K562 (cell line): ENCODE measurements around the gene SLC35E1. TPM values are rescaled to one million over a fixed set of nuclear protein-coding genes. Genes with fewer than 3 reads are reported as not detected.
A peak's percentile ranks its signal among the peaks of the same experiment; 100 is the strongest.

Experiments used
- ATAC-seq: fragments of 200-7000 bp; cut with Tn5 transposase; 3 replicates; pipeline ENCODE4 v1.9.1; 2020; ENCODE audit warnings: moderate library complexity
- BruUV-seq: library from RNA; stranded (reverse); fragments of 400-500 nt; replicated peaks from 2 replicates; lab custom pipeline; 2021; lab: Mats Ljungman, UMichigan
- CTCF ChIA-PET: fragments of 300-600 bp; formaldehyde crosslinking; extraction: SDS; loops from one replicate; lab custom pipeline; 2021; ENCODE audit warnings: low intra/inter-chr PET ratio; lab: Yijun Ruan, JAX
- POLR2A ChIA-PET: fragments of 300-600, 350-650 bp; sonication (Branson Sonifier 250); formaldehyde crosslinking; extraction: SDS; loops from one replicate; lab custom pipeline; 2021; ENCODE audit warnings: antibody characterized with exemption, inconsistent platforms; lab: Yijun Ruan, JAX
- DNase-seq, 4 experiments: peaks; one replicate each; pipeline versions ENCODE4 v3.0.0 to v3.0.0-alpha.2; 2011 to 2018; ENCODE audit warnings: low spot score in 3 of 4, mixed read lengths in 3 of 4; ENCODE audit errors: extremely low read depth in 1 of 4
- FAIRE-seq: peaks from 2 replicates; lab custom pipeline; 2011; peaks lifted over from hg19 to GRCh38; lab: Jason Lieb, UNC
- H2AFZ ChIP-seq: 2 replicates; pipeline ENCODE4 v1.6.0; 2011; ENCODE audit warnings: low read depth, low read length, control low read depth, inconsistent platforms
- H3K27ac ChIP-seq: fragments of 200-600 bp; 3 replicates; pipeline ENCODE4 v1.8.0; 2011; ENCODE audit warnings: low read depth, mild to moderate bottlenecking, control low read depth, inconsistent platforms, low read length, moderate library complexity, mixed read lengths; ENCODE audit errors: extremely low read depth
- H3K27me3 ChIP-seq, 2 experiments: fragments of 300-600 bp in 1 of 2; 2 replicates in 1 of 2; 3 replicates in 1 of 2; pipeline versions ENCODE4 v1.6.0 to v1.8.0; 2011; ENCODE audit warnings: inconsistent platforms in 2 of 2, low read length in 2 of 2, mild to moderate bottlenecking in 1 of 2, mixed read lengths in 1 of 2, moderate library complexity in 1 of 2; ENCODE audit not compliant: control insufficient read depth in 2 of 2, insufficient read depth in 2 of 2
- H3K36me3 ChIP-seq: fragments of 300-600 bp; 3 replicates; pipeline ENCODE4 v1.8.0; 2011; ENCODE audit warnings: mild to moderate bottlenecking, low read length, inconsistent platforms; ENCODE audit not compliant: control insufficient read depth, insufficient read depth
- H3K4me1 ChIP-seq, 2 experiments: fragments of 200-600 bp in 1 of 2; replicated peaks in 1 of 2; 2 replicates in 1 of 2; 3 replicates in 1 of 2; pipeline versions ENCODE4 v1.5.1 to v1.8.0; 2011; ENCODE audit warnings: inconsistent platforms in 2 of 2, low read length in 2 of 2, mild to moderate bottlenecking in 1 of 2, mixed read lengths in 1 of 2, moderate library complexity in 1 of 2; ENCODE audit not compliant: control insufficient read depth in 2 of 2, insufficient read depth in 2 of 2
- H3K4me2 ChIP-seq: 2 replicates; pipeline ENCODE4 v1.6.1; 2011; ENCODE audit warnings: low read length, control low read depth, inconsistent platforms, mixed read lengths; ENCODE audit not compliant: insufficient read depth
- H3K4me3 ChIP-seq: fragments of 200-600 bp; sonication (generic), shearing (Covaris generic); 2 replicates; pipeline ENCODE4 v1.5.1; 2016; ENCODE audit warnings: control low read depth, inconsistent platforms
- H3K79me2 ChIP-seq: fragments of 200-600 bp; 3 replicates; pipeline ENCODE4 v1.8.0; 2011; ENCODE audit warnings: low read length, inconsistent platforms; ENCODE audit not compliant: control insufficient read depth, insufficient read depth
- H3K9ac ChIP-seq, 2 experiments: 2 replicates each; pipeline versions ENCODE4 v1.6.0 to v1.6.1; 2011; ENCODE audit warnings: low read depth in 2 of 2, low read length in 2 of 2, control low read depth in 1 of 2, inconsistent platforms in 1 of 2, mild to moderate bottlenecking in 1 of 2, mixed read lengths in 1 of 2; ENCODE audit not compliant: insufficient read depth in 1 of 2
- H3K9me1 ChIP-seq: one replicate; pipeline ENCODE4 v1.6.0; 2011; ENCODE audit warnings: inconsistent platforms, mild to moderate bottlenecking, low read length, moderate library complexity; ENCODE audit not compliant: control insufficient read depth, insufficient read depth
- H3K9me3 ChIP-seq: replicated peaks from 2 replicates; pipeline ENCODE4 v1.5.1; 2011; ENCODE audit warnings: low read depth, low read length, inconsistent platforms; ENCODE audit not compliant: control insufficient read depth, insufficient read depth
- H4K20me1 ChIP-seq: replicated peaks from 2 replicates; pipeline ENCODE4 v1.6.1; 2011; ENCODE audit warnings: low read length, inconsistent platforms, mixed read lengths; ENCODE audit not compliant: control insufficient read depth, insufficient read depth
- CBX1 ChIP-seq: sonication (generic); IDR thresholded peaks from 2 replicates; pipeline ENCODE4 v1.6.1; 2016; ENCODE audit warnings: antibody characterized with exemption, low read depth, mild to moderate bottlenecking
- CHD1 ChIP-seq: fragments of 200-600 bp; sonication (generic); IDR thresholded peaks from one replicate; pipeline ENCODE4 v1.6.1; 2012; ENCODE audit warnings: mild to moderate bottlenecking, moderate library complexity, low read length, inconsistent platforms
- HDAC3 ChIP-seq: fragments of 450-650 bp; IDR thresholded peaks from 2 replicates; pipeline ENCODE4 v1.6.1; 2018; ENCODE audit warnings: borderline replicate concordance, mild to moderate bottlenecking, moderate library complexity; ENCODE audit not compliant: partially characterized antibody
- KAT7 ChIP-seq: sonication (generic); formaldehyde crosslinking; IDR thresholded peaks from 2 replicates; pipeline ENCODE4 v1.8.0; 2022; ENCODE audit warnings: missing genetic modification reagents, mild to moderate bottlenecking, borderline replicate concordance
- PHF8 ChIP-seq: fragments of 200-600 bp; sonication (generic); IDR thresholded peaks from 2 replicates; pipeline ENCODE4 v1.6.1; 2012; ENCODE audit warnings: mixed run types, mild to moderate bottlenecking, inconsistent platforms, low read length, moderate library complexity, borderline replicate concordance
- POLR3G ChIP-seq: IDR thresholded peaks from 2 replicates; pipeline ENCODE4 v1.6.1; 2011; ENCODE audit not compliant: insufficient read length, insufficient replicate concordance; ENCODE audit errors: extremely low read depth
- RERE ChIP-seq: sonication (generic); formaldehyde crosslinking; IDR thresholded peaks from 2 replicates; pipeline ENCODE4 v1.8.0; 2023; ENCODE audit warnings: missing genetic modification reagents, mild to moderate bottlenecking, borderline replicate concordance
- SPI1 ChIP-seq: IDR thresholded peaks from 2 replicates; pipeline ENCODE4 v1.6.1; 2011; ENCODE audit warnings: low read depth, low read length, control low read depth, borderline replicate concordance
- ZNF12 ChIP-seq: sonication (generic); formaldehyde crosslinking; IDR thresholded peaks from 2 replicates; pipeline ENCODE4 v1.4.0; 2020; ENCODE audit warnings: mild to moderate bottlenecking, missing genetic modification reagents
- ZNF398 ChIP-seq: fragments of 250-450 bp; sonication (Bioruptor Pico); IDR thresholded peaks from 2 replicates; pipeline ENCODE4 v1.8.0; 2021; ENCODE audit warnings: moderate library complexity, mild to moderate bottlenecking, inconsistent platforms
- ZNF780A ChIP-seq: fragments of 250-450 bp; sonication (Bioruptor Pico); IDR thresholded peaks from 2 replicates; pipeline ENCODE4 v1.5.0; 2021; ENCODE audit warnings: mild to moderate bottlenecking
- WGBS: fragments of 100-300 bp; shearing (Covaris generic); methylation state at CpG from one replicate; pipeline ENCODE4 v1.1.6; 2016; ENCODE audit warnings: low coverage, mixed read lengths; ENCODE audit not compliant: insufficient coverage; ENCODE audit errors: missing lambda C conversion rate; 5-methylcytosine and 5-hydroxymethylcytosine counted together
- in situ Hi-C: fragments of 300-500 bp; cut with MboI; formaldehyde crosslinking; loops from 4 replicates; pipeline ENCODE4 v1.15.0; 2018; ENCODE audit warnings: inconsistent platforms, mixed read lengths
- intact Hi-C: fragments of 100-400 bp; cut with micrococcal nuclease; formaldehyde crosslinking; loops from 2 replicates; pipeline ENCODE4 v1.14.2; 2022
- polyA plus RNA-seq, 8 experiments: library from polyadenylated mRNA; depleted of rRNA in 4 of 8; stranded (reverse) in 5 of 8; unstranded in 3 of 8; fragments of >200 nt; fragmentation: Nextera tagmentation in 2 of 8; fragmentation: Illumina TruSeq in 1 of 8; extraction: Ambion mirVana in 2 of 8; extraction: Trizol in 1 of 8; gene quantifications; 2 replicates each; pipeline versions ENCODE4 v1.2.1 to v1.2.3, GENCODE V29; 2011 to 2014; ENCODE audit warnings: inconsistent platforms in 1 of 8, missing spikeins in 1 of 8
- total RNA-seq, 7 experiments: library from RNA; depleted of rRNA in 6 of 7; stranded (reverse); fragments of >200 nt in 6 of 7; fragmentation: Illumina TruSeq in 2 of 7; extraction: Trizol in 2 of 7; gene quantifications; 2 replicates each; pipeline versions ENCODE4 v1.2.1 to v1.2.3, GENCODE V29; 2011 to 2021; ENCODE audit warnings: low replicate concordance in 1 of 7
- TF ChIP-seq, protein P1 (sequence below), 2 experiments: fragments of 250-450 bp in 1 of 2; fragments of 450-650 bp in 1 of 2; sonication (Bioruptor Pico) in 1 of 2; IDR thresholded peaks; 2 replicates each; pipeline versions ENCODE4 v1.6.1 to v1.8.0; 2016 to 2021; ENCODE audit warnings: mild to moderate bottlenecking in 2 of 2, moderate library complexity in 2 of 2, missing compliant biosample characterization in 1 of 2, missing genetic modification characterization in 1 of 2

SLC35E1 gene
- total and polyA plus RNA-seq, 9 of the 15 experiments (the other 6 are each of a cell fraction or from before 2014, with no cell fraction given), result 15.0 to 40.1 (median 25.7) TPM

GRCh38 chr19:16571822-16572331, 338 bp downstream of the SLC35E1 start (continued):
- peak; percentile 89; the same call in 1 of the 2 replicates for TF ChIP-seq PHF8
- TF ChIP-seq ZNF12 (CRISPR knock-in tag), result no peak
- peak; percentile 92 for TF ChIP-seq CHD1
- TF ChIP-seq ZNF780A, result no peak
- no peak for TF ChIP-seq HDAC3
- TF ChIP-seq, all 486 proteins: peak for 35

- no peaks in the 10 kb centered on the region for H3K27me3 ChIP-seq
- H3K4me2 ChIP-seq, result peak overlapping the region; percentile 88
- 0 out of 2 replicates have a peak, but pooled peaks cover 10% of the 10 kb centered on the region for H4K20me1 ChIP-seq
- ATAC-seq (no peak), DNase-seq (no peak), FAIRE-seq (no peak)
- peaks cover 4% of the 10 kb centered on the region for H3K9me1 ChIP-seq
- H3K79me2 ChIP-seq, result peaks cover 68% of the 10 kb centered on the region
- intact Hi-C loops (loop anchor here (1.0 kb wide), 1 partner anchor 28 kb away; no protein-coding TSS in a partner anchor), in situ Hi-C loops (no loop called here)
- peak overlapping the region; percentile 81; the same call in 1 of the 2 replicates for H2AFZ ChIP-seq
- H3K36me3 ChIP-seq, result peaks cover 70% of the 10 kb centered on the region
- peak overlapping the region; percentile 99 for H3K4me3 ChIP-seq
- ChIA-PET CTCF (no interaction called here), POLR2A (interaction anchor here (0.7 to 1.1 kb wide), 3 partner anchors 15 to 38 kb away, joined by 3 read pairs; no protein-coding TSS in a partner anchor)
- no TSS peak for BruUV-seq
- peaks cover 22 to 32% of the 10 kb centered on the region in 2 experiments; a peak in 4 of 5 replicates for H3K4me1 ChIP-seq
- H3K9me3 ChIP-seq, result no peaks in the 10 kb centered on the region
- 2% methylated on average over 6 of the region's 6 CpGs for WGBS
- peak overlapping the region; percentile 90 to 100 for H3K9ac ChIP-seq
- H3K27ac ChIP-seq, result peak overlapping the region; percentile 88; the same call in 2 of the 3 replicates
- TF ChIP-seq POLR3G, result no peak
- 0 out of 2 replicates have a peak, but pooled peaks have one; percentile 26 for TF ChIP-seq KAT7 (CRISPR knock-in tag)
- TF ChIP-seq, protein P1, sequence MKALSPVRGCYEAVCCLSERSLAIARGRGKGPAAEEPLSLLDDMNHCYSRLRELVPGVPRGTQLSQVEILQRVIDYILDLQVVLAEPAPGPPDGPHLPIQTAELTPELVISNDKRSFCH (CRISPR knock-in tag; IDR thresholded peaks at IDR 0.05), result no peak
- TF ChIP-seq, protein P1 (tag; IDR thresholded peaks at IDR 0.05), result no peak
- peak; percentile 86 for TF ChIP-seq SPI1
- no peak for TF ChIP-seq ZNF398 (CRISPR knock-in tag)
- TF ChIP-seq CBX1, result no peak
- no peak for TF ChIP-seq RERE (CRISPR knock-in tag)
Measured at GRCh38 chr19:16571283-16571682, 932 bp downstream of the SLC35E1 start.
